ENCODE data around the gene MYORG. TPM values are rescaled to one million over a fixed set of nuclear protein-coding genes. Genes with fewer than 3 reads are reported as not detected.

MYORG gene
- polyA plus RNA-seq, 1 experiment: 0.22 TPM

DNA sequence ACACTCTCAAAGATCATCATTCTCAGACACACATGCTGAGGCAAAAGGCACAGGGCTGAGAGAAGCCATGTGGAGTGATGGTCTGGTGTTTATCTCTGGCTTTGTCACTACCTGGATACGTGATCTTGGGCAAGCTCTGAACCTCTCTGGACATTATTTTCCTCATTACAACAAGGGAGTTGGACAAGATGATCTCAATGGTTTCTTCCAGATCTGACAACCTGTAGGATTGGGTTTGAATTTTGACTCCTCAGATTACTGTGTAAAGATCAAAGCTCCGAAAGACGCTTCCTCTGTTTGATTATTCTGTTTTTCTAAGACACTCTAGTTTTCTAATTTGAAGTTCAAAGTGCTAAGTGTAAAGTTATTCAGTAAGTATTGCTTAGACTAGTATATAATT is 27.4 kb downstream of the MYORG start:
- Histone ChIP-seq H3K36me3 (ENCODE audit: control insufficient read depth, insufficient read depth, low read length) (peaks cover 1% of the 10 kb centered on the region; the same call in 1 of the 2 replicates), H3K4me3 (ENCODE audit: low read depth, low read length) (no peak overlapping the region), H3K27me3 (ENCODE audit: control insufficient read depth, insufficient read depth, low read length) (no peaks in the 10 kb centered on the region)
- no peak for DNase-seq (ENCODE audit: low read depth)
- ChIA-PET POLR2A (no interaction called here), CTCF (interaction anchor here (1.6 kb wide), 1 partner anchor 16 kb away, joined by 5 read pairs; no protein-coding TSS in a partner anchor)
- TF ChIP-seq CTCF (IDR thresholded peaks at IDR 0.05; ENCODE audit: insufficient read depth, low read depth, low read length): no peak

- TF ChIP-seq CTCF (IDR thresholded peaks at IDR 0.05; ENCODE audit: insufficient read depth, low read depth, low read length): no peak
- no peak overlapping the region for H3K4me3 ChIP-seq (ENCODE audit: low read depth, low read length)
- ChIA-PET CTCF (interaction anchor here (1.1 to 1.6 kb wide), 2 partner anchors 15 to 29 kb away, joined by 3 to 5 read pairs; partner anchors contain the start of gene MYORG), POLR2A (no interaction called here)
- peaks cover 1% of the 10 kb centered on the region; the same call in 1 of the 2 replicates for H3K36me3 ChIP-seq (ENCODE audit: control insufficient read depth, insufficient read depth, low read length)
- no peak for DNase-seq (ENCODE audit: low read depth)
- H3K27me3 ChIP-seq (ENCODE audit: control insufficient read depth, insufficient read depth, low read length): no peaks in the 10 kb centered on the region
Observed at GRCh38 chr9:34347800-34348158, 28.9 kb downstream of the MYORG start.

- POLR2A ChIA-PET: no interaction called here
- DNase-seq (ENCODE audit: low read depth): no peak
- H3K36me3 ChIP-seq (ENCODE audit: control insufficient read depth, insufficient read depth, low read length): peaks cover 1% of the 10 kb centered on the region; the same call in 1 of the 2 replicates
- H3K27me3 ChIP-seq (ENCODE audit: control insufficient read depth, insufficient read depth, low read length): no peaks in the 10 kb centered on the region
- no peak for TF ChIP-seq CTCF (IDR thresholded peaks at IDR 0.05; ENCODE audit: insufficient read depth, low read depth, low read length)
- CTCF ChIA-PET: interaction anchor here (1.1 to 1.5 kb wide), 2 partner anchors 25 to 30 kb away, joined by 3 read pairs; partner anchors contain the start of gene MYORG
- H3K4me3 ChIP-seq (ENCODE audit: low read depth, low read length): no peak overlapping the region
Observed at GRCh38 chr9:34346873-34347799, 29.6 kb downstream of the MYORG start.

- ChIA-PET CTCF (no interaction called here), POLR2A (no interaction called here)
- no peak for DNase-seq (ENCODE audit: low read depth)
- Histone ChIP-seq H3K36me3 (ENCODE audit: control insufficient read depth, insufficient read depth, low read length) (peaks cover 13% of the 10 kb centered on the region), H3K27me3 (ENCODE audit: control insufficient read depth, insufficient read depth, low read length) (no peaks in the 10 kb centered on the region), H3K4me3 (ENCODE audit: low read depth, low read length) (no peak overlapping the region)
- no peak for TF ChIP-seq CTCF (IDR thresholded peaks at IDR 0.05; ENCODE audit: insufficient read depth, low read depth, low read length)
Observed at GRCh38 chr9:34343605-34344004, 33.1 kb downstream of the MYORG start.

DNA sequence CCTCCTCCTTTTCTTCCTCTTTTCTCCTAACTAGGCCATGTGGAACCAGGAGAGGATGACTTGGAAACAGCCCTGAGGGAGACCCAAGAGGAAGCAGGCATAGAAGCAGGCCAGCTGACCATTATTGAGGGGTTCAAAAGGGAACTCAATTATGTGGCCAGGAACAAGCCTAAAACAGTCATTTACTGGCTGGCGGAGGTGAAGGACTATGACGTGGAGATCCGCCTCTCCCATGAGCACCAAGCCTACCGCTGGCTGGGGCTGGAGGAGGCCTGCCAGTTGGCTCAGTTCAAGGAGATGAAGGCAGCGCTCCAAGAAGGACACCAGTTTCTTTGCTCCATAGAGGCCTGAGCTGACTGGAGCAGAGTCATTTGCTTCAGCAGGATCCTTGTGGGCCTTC is 33.6 kb downstream of the MYORG start:
- H3K4me3 ChIP-seq (ENCODE audit: low read depth, low read length): no peak overlapping the region
- no peak for TF ChIP-seq CTCF (IDR thresholded peaks at IDR 0.05; ENCODE audit: insufficient read depth, low read depth, low read length)
- POLR2A ChIA-PET: no interaction called here
- H3K27me3 ChIP-seq (ENCODE audit: control insufficient read depth, insufficient read depth, low read length): no peaks in the 10 kb centered on the region
- CTCF ChIA-PET: no interaction called here
- DNase-seq (ENCODE audit: low read depth): no peak
- H3K36me3 ChIP-seq (ENCODE audit: control insufficient read depth, insufficient read depth, low read length): peaks cover 14% of the 10 kb centered on the region
